IPS-11a (cell line): Measurements from ENCODE around the gene CTXN3.
"Not testable (repeated sequence)": the region's sequence is repeated elsewhere in the genome, so short reads cannot be mapped to it uniquely, and the experiment has no call there.

Experiments used
- H3K4me3 ChIP-seq: one replicate; pipeline ENCODE4 v1.5.1; 2013; ENCODE audit warnings: low read depth, low read length, control low read depth

The CTXN3 gene

GRCh38 chr5:127650022-127650421 lies 1.1 kb downstream of the CTXN3 start:
- H3K4me3 ChIP-seq = no peak overlapping the region

DNA sequence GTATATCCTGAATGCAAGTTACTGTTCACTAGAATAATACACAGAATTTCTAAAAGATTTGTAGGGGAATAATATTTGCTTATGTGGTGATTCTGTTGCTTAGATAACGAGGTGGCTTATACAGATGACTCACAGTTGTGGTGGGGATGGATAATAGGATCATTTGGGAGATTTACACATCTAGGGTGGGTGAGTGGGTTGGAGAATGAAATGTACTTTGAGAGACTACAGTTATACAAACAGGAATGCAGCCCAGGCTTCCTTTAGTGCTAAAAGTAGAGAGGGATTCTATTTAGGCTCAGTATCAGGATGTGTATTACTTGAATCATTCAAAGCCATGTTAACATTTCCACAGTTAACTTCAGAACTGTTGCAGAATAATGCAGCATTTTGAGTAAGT lies 1.8 kb downstream of the CTXN3 start:
- no peak overlapping the region for H3K4me3 ChIP-seq

DNA sequence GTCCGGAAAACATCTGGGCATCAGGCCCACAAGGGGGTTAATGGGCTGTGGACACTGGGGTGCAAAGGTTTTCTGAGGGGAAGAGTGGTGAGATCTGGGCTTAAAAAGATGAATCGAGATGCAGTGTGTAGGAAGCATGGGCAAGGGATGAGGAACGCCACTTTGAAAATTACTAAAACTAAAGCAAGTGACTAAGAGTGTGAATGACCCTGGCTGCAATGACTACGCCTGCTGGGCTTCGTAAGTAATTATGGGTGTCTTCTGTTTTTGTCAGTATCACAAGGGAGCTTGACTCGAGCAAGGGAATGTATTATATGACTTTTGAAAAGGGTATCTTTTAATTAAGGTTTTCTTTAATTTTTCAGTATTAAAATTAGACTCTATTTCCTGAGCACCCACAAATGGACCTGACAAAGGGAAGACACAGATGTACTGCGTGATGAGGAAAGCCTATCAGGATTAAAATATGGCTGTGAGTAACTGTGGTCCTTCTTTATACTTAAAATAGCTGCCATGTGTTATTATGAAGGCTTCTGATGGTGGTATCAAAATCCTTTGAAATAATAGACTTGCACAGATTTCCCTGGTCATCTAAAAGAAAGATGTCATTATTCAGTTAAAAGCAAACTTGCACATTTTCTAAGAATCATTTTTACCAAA lies 4.2 kb downstream of the CTXN3 start:
- H3K4me3 ChIP-seq = no peak overlapping the region

- no peak overlapping the region for H3K4me3 ChIP-seq
These were observed 7.9 kb downstream of the CTXN3 start for GRCh38 chr5:127656825-127657224.

DNA sequence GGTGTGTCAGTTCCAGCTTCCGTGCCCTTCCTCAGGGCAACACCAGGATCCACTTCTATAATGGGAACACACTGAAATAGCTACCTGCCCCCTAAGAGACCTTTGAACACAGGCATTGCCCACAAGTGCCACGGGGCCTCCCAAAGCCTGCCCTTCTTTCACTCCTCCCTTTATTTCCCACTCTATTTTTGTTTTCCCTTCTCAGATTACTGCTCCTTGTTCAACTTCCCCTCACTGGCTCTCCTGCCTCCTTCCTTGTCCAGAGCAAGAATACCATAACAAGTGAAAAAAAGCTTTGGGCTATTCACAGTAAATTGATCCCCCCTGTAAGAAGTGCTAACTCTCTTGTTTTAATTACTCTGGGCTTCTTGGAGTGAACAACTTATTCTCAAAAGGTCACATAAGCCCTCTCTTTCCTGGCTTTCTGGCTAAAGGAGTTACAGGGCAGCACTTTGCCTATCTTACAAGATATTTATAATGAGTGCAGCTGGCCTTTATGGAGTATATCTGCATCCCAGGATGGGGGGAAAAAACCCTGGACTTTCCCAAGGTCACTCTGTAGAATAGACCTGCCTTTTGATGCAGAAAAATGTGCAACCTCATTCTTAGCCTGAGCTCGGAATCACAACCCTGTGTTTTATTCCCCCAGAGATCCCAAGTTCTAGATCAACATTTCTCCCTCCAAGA lies 11.3 kb downstream of the CTXN3 start:
- no peak overlapping the region for H3K4me3 ChIP-seq

DNA sequence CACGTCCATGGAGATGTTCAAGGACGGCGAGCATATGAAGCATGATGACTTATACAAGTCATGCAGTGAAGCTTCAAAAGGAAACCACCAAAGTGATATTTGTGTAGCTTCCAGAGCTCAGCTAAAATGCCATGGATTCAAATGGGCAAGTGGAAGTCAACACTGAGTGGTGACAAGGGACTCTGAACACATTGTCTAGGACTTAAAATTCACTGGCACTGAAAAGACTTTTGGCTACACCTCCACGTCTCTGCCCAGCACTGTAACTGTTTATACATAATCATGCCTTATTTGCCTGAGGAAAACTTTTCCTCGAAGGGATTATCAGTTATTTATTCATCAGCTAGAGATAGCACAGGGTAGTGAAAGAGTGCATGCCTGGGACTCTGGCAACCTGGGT lies 15.2 kb downstream of the CTXN3 start:
- no peak overlapping the region for H3K4me3 ChIP-seq

DNA sequence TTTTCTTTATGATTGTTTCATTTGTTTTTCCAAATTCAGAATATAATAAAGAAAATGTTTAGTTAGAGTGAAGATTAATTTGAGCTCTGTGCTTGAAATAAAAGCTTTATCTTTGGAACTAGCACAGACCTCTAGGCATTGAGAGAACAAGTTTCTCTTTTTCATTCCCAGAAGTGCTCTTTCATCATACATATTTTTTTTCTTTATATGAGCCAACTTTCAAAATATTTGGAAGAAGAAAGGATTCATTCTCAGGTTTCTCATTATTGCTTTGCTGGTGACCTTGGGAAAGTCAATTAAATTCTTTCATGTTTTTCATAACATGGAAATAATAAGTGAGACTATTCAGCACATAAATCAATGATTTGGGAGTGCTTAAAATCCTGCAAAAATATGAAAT lies 16.8 kb downstream of the CTXN3 start:
- H3K4me3 ChIP-seq = no peak overlapping the region

DNA sequence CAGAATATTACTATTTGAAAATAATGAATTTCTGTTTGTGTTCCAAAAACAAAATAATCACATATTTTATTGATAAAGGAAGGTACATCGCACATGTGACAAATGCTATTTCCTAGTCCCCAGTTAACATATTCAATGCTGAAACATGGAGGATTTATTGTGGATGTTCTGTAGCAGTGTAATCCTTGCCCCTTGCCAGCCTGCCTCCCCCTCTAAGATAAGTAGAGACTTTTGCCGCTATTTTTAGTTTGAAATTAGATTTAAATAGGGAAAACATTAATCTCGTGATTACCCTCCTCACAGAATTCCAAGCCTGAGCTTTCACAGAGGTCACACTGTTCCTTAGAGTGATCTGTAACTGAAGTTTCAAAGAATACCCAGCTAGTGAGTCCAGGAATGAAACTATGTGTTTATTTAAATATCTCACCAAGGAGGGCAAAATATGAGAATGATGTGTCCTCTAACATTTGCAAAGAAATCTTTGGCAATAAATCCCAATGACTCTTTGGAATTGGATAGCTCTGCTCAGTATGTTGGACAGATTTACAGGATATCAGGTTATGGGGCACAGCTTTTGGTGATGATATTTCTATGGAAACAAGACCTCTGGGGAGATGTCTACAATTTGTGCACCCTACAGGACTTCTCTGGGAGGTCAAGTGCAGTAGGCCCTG lies 17.3 kb downstream of the CTXN3 start:
- H3K4me3 ChIP-seq = no peak overlapping the region

DNA sequence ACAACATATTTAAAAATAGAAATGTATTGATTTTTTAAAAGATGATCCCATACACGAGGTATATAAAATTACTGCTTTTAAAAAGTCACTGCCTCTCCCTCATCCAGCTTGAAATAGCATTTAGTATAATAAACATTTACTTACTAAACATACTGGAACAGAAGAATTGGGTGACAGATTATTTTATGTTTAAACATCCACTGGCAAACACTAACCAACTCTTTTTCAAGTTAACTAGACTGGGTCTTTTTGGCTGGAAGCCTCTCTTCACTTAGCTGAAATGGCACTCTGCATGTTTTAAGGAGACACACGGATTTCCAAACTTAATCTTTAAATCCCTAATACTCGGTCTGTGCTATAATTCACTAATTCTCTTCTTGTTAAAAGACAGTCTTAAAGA lies 19.0 kb downstream of the CTXN3 start:
- H3K4me3 ChIP-seq = no peak overlapping the region

- H3K4me3 ChIP-seq = no peak overlapping the region
These were observed 22.3 kb downstream of the CTXN3 start for GRCh38 chr5:127671218-127671617.

DNA sequence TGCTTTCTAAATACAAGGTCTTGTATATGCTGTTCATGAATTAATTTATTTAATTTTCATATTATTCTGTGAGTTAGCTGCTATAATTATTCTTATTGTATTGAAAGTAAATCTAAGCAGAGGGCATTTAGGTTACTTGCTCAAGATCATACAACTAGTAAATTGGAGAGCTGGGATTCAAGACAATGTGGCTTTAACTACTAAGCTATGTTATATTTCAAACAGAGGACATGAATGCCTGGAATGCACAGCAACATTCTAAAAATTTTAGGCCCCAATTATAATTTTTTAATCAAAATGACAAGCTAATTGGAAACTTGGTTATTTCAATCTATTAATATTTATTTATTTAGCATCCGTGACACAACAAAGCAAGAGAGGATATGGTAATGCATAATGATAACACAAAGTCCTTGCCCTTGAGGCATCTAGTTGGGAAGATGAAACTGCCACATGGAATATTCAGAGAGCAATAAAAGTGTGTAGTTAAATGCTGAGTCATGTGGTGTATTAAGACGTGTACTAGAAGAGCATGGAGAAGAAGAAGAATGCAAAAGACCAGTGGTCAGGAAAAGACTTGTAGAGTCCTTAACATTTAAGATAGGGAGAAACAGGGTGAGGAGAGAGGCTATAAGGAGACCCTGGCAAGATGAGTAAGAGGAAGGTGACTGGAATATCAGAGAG lies 24.4 kb downstream of the CTXN3 start:
- H3K4me3 ChIP-seq = no peak overlapping the region

- H3K4me3 ChIP-seq = not testable (repeated sequence)
These were observed 28.1 kb downstream of the CTXN3 start for GRCh38 chr5:127676951-127677350.

DNA sequence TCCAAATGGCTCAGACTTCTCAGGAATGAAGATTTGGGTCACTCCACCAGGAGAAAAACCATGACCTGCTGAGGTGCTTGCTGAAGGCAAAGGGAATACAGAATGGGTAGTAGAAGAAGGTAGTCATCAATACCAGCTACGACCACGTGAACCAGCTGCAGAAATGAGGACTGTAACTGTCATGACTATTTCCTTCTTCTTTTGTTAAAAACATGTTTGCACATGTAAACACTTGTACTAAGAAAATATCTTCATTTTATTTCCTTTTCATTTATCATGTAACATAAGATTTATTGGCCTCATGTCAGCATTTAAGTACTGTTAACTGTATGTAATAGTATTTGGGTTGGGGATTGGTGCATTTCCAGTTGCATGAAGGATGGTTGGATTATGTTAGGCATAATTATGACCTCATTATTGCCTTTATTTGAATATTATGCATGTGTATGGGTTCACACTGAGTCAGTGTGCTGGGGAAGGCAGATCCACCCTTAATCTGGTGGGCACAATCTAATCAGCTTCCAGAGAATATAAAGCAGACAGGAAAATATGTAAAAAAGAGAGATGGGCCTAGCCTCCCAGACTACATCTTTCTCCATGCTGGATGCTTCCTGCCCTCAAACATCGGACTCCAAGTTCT lies 30.9 kb downstream of the CTXN3 start:
- H3K4me3 ChIP-seq = not testable (repeated sequence)

DNA sequence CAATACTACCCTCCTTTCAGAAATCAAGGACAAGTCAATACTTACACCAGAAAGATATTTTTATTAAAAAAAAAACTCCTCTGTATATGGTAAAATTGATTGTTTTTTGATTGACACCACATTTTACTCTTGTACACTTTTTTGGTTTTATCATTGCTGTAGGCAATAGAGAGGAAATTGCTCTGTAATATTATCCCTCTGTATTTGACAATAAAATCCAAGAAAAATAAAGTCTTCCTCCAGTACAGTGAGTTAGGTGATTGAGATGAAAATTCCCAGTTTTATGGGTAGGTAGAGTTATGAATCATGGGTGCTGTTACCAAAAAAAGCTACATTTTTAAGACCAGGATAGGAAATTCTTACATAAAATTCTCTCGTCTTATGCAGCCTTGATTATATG lies 31.7 kb downstream of the CTXN3 start:
- H3K4me3 ChIP-seq = no peak overlapping the region

- H3K4me3 ChIP-seq = no peak overlapping the region
These were observed 34.1 kb downstream of the CTXN3 start for GRCh38 chr5:127683008-127683407.

- H3K4me3 ChIP-seq = no peak overlapping the region
These were observed 36.0 kb downstream of the CTXN3 start for GRCh38 chr5:127684726-127685467.

- H3K4me3 ChIP-seq = no peak overlapping the region
These were observed 36.8 kb downstream of the CTXN3 start for GRCh38 chr5:127685662-127686061.

DNA sequence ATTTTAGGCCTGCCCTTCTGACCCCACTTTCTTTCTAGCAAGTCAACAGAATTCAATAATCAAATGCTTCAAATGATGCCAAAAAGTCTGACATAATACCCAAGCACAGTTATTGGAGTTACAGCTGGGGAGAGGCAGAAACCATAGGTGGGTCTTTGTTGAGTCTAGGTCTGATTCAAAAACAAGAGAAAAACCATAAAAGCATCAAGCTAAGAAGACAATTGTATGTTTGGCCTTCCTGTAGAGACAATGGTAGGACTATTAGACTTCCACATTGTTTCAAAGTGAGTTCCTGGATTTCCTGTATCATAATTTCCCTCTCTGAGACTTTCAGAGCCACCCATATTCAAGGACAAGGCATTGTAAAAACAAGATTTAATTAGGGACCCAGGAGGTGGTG lies 37.5 kb downstream of the CTXN3 start:
- H3K4me3 ChIP-seq = no peak overlapping the region

GRCh38 chr5:127694518-127695171 lies 45.8 kb downstream of the CTXN3 start:
- no peak overlapping the region for H3K4me3 ChIP-seq

GRCh38 chr5:127695346-127695745 lies 46.5 kb downstream of the CTXN3 start:
- H3K4me3 ChIP-seq = no peak overlapping the region
